Spleen (tissue), 7 donors: Measurements from ENCODE around the gene CDK2.

Experiments used
- POLR2A ChIP-seq, 3 donors: fragments of 450-650 bp; IDR thresholded peaks; one replicate each; pipeline ENCODE4 v1.5.1; 2017; ENCODE audit warnings: antibody characterized with exemption in 3 of 3, mild to moderate bottlenecking in 1 of 3
- POLR2AphosphoS5 ChIP-seq, 3 donors: sonication (generic); formaldehyde crosslinking; IDR thresholded peaks; one replicate each; pipeline ENCODE4 v1.5.1; 2017; ENCODE audit warnings: antibody characterized with exemption in 3 of 3
- TF ChIP-seq, protein P1 (sequence below), 11 experiments: fragments of 200-600 bp in 7 of 11; fragments of 450-650 bp in 4 of 11; sonication (generic) in 4 of 11; IDR thresholded peaks in 8 of 11; conservative IDR thresholded peaks in 3 of 11; 1 replicate in 7 of 11; 2 replicates in 4 of 11; pipeline versions ENCODE4 v1.4.0 to v1.8.0; 2016 to 2021; ENCODE audit warnings: antibody characterized with exemption in 11 of 11, inconsistent platforms in 4 of 11, mild to moderate bottlenecking in 1 of 11
- donor health status: DM: no; HTN: no; CAD: no; lungs with moderate emphysema.
- donor health status: DM: no; HTN: no; CAD: no.
- donor health status: DM: no; HTN: no; CAD: no.

DNA sequence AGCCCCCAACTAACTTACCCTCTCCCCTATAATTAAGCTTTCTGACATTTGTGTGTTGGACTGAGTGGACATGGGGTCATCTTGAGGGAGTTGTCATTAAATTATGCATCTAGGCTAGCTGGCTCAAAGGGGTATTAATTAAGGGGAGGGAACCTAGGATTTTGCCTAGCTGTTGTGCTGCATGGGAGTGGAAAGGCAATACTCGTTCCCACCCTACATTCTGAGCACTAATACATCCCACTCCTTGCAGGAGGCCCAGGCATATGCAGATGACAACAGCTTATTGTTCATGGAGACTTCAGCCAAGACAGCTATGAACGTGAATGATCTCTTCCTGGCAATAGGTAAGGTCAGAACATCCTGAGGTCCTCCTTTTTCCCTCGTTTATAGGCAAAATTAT is 24.5 kb downstream of the CDK2 start:
- TF ChIP-seq, protein P1, sequence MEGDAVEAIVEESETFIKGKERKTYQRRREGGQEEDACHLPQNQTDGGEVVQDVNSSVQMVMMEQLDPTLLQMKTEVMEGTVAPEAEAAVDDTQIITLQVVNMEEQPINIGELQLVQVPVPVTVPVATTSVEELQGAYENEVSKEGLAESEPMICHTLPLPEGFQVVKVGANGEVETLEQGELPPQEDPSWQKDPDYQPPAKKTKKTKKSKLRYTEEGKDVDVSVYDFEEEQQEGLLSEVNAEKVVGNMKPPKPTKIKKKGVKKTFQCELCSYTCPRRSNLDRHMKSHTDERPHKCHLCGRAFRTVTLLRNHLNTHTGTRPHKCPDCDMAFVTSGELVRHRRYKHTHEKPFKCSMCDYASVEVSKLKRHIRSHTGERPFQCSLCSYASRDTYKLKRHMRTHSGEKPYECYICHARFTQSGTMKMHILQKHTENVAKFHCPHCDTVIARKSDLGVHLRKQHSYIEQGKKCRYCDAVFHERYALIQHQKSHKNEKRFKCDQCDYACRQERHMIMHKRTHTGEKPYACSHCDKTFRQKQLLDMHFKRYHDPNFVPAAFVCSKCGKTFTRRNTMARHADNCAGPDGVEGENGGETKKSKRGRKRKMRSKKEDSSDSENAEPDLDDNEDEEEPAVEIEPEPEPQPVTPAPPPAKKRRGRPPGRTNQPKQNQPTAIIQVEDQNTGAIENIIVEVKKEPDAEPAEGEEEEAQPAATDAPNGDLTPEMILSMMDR (IDR thresholded peaks at IDR 0.05 in 8 of 11, conservative IDR thresholded peaks at IDR 0.05 in 3 of 11): no peak
- TF ChIP-seq POLR2AphosphoS5 (IDR thresholded peaks at IDR 0.05) (no peak), POLR2A (IDR thresholded peaks at IDR 0.05) (no peak)
